ENCODE data around the gene OR1D5.
A peak's percentile ranks its signal among the peaks of the same experiment; 100 is the strongest.
"Not testable (repeated sequence)": the region's sequence is repeated elsewhere in the genome, so short reads cannot be mapped to it uniquely, and the experiment has no call there.

Gene OR1D5

GRCh38 chr17:3063507-3063906, at the start of gene OR1D5:
Gene OR1D5, minus strand, starts transcription at chr17:3063607. Its CDS starts 0 bp downstream, at chr17:3063607.
- DNase-seq: not testable (repeated sequence)

- DNase-seq: no peak
Measured at GRCh38 chr17:3104322-3104721, 40.9 kb upstream of the OR1D5 start, which contains the start of gene OR1D2. Gene OR1D2, minus strand, starts transcription at chr17:3104422. Its CDS starts 11,426 bp downstream, at chr17:3092996.

GRCh38 chr17:3073850-3074249, 10.4 kb upstream of the OR1D5 start:
- not testable (repeated sequence) for DNase-seq

GRCh38 chr17:3065192-3065591, 1.8 kb upstream of the OR1D5 start:
- DNase-seq: not testable (repeated sequence)

- not testable (repeated sequence) for DNase-seq
Measured at GRCh38 chr17:3062824-3063377, 506 bp downstream of the OR1D5 start.

GRCh38 chr17:3054868-3055267, 8.5 kb downstream of the OR1D5 start:
- DNase-seq: not testable (repeated sequence)

- DNase-seq: no peak
Measured at GRCh38 chr17:3049705-3050295, 13.6 kb downstream of the OR1D5 start.

- peak; percentile 92 to 93 for DNase-seq
Measured at GRCh38 chr17:3048727-3049471, 14.5 kb downstream of the OR1D5 start.

GRCh38 chr17:3046753-3047152, 16.7 kb downstream of the OR1D5 start:
- DNase-seq: no peak

- DNase-seq: no peak
Measured at GRCh38 chr17:3043737-3044365, 19.6 kb downstream of the OR1D5 start.

- DNase-seq: no peak
Measured at GRCh38 chr17:3040882-3041281, 22.5 kb downstream of the OR1D5 start.

- no peak for DNase-seq
Measured at GRCh38 chr17:3039736-3040135, 23.7 kb downstream of the OR1D5 start.

GRCh38 chr17:3038941-3039340, 24.5 kb downstream of the OR1D5 start:
- no peak for DNase-seq

- DNase-seq: no peak
Measured at GRCh38 chr17:3037259-3037658, 26.1 kb downstream of the OR1D5 start.

- DNase-seq: no peak
Measured at GRCh38 chr17:3036800-3037199, 26.6 kb downstream of the OR1D5 start.

GRCh38 chr17:3035968-3036280, 27.5 kb downstream of the OR1D5 start:
- no peak for DNase-seq

GRCh38 chr17:3035256-3035967, 28.0 kb downstream of the OR1D5 start:
- DNase-seq: no peak

- DNase-seq: no peak
Measured at GRCh38 chr17:3034578-3034920, 28.9 kb downstream of the OR1D5 start.

GRCh38 chr17:3033741-3034577, 29.4 kb downstream of the OR1D5 start:
- no peak for DNase-seq

- DNase-seq: no peak
Measured at GRCh38 chr17:3033248-3033640, 30.2 kb downstream of the OR1D5 start.

GRCh38 chr17:3032258-3033247, 30.9 kb downstream of the OR1D5 start:
- DNase-seq: no peak
